ENCODE results near the gene CPN2.
A peak's percentile ranks its signal among the peaks of the same experiment; 100 is the strongest.

Gene CPN2

DNA sequence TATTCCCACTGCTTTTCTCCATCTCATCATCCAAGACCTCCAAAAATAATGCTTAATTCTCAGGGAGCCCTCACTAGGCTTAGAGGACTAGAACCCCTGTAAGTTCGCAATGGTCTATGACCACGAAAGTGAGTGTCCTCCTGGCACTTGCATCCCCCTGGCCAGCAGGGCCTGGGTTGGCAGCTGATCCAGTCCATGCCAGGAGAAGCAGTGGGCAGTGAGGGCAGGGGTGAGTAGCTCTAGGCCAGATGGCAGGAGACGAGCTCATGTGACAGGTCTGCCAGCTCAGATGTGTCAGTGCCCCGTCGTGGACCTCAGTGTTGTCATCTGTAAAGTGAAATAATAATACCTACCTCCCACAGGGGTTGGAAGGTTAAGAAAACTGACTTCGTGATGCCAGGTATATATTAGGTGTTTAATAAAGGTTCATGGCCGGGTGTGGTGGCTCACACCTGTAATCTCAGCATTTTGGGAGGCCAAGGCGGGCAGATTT lies 36.8 kb upstream of the CPN2 start:
- H3K27ac ChIP-seq: no peak overlapping the region
- no peak overlapping the region for H3K4me3 ChIP-seq (ENCODE audit: low read depth, low read length)
- no peaks in the 10 kb centered on the region for H3K9me3 ChIP-seq (ENCODE audit: severe bottlenecking)
- TF ChIP-seq, protein P1, sequence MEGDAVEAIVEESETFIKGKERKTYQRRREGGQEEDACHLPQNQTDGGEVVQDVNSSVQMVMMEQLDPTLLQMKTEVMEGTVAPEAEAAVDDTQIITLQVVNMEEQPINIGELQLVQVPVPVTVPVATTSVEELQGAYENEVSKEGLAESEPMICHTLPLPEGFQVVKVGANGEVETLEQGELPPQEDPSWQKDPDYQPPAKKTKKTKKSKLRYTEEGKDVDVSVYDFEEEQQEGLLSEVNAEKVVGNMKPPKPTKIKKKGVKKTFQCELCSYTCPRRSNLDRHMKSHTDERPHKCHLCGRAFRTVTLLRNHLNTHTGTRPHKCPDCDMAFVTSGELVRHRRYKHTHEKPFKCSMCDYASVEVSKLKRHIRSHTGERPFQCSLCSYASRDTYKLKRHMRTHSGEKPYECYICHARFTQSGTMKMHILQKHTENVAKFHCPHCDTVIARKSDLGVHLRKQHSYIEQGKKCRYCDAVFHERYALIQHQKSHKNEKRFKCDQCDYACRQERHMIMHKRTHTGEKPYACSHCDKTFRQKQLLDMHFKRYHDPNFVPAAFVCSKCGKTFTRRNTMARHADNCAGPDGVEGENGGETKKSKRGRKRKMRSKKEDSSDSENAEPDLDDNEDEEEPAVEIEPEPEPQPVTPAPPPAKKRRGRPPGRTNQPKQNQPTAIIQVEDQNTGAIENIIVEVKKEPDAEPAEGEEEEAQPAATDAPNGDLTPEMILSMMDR (IDR thresholded peaks at IDR 0.05; ENCODE audit: low read depth, low read length): no peak
- no peaks in the 10 kb centered on the region for H3K27me3 ChIP-seq (ENCODE audit: insufficient read depth, low read depth, severe bottlenecking)
- H3K36me3 ChIP-seq: no peaks in the 10 kb centered on the region
- no peak for DNase-seq

DNA sequence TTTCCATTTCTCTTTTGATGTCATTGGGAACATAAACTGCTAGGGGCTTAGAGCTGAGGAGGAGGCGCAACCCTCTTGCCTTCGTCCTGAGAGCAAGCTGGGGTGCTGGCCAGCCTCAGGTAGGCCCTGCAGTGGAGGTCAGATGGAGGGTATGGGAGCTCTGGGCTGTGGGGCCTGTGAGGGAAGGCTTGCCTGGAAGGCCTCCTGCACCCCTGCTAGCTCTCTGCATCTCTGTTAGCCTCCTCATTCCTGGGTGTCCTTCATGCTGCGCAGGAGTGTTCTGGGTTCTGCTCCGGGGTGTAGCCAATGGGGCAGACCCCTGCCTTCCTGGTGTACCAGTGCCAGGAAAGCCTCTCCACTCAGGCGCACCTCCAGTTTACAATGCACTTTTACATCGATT lies 36.1 kb upstream of the CPN2 start:
- no peaks in the 10 kb centered on the region for H3K9me3 ChIP-seq (ENCODE audit: severe bottlenecking)

DNA sequence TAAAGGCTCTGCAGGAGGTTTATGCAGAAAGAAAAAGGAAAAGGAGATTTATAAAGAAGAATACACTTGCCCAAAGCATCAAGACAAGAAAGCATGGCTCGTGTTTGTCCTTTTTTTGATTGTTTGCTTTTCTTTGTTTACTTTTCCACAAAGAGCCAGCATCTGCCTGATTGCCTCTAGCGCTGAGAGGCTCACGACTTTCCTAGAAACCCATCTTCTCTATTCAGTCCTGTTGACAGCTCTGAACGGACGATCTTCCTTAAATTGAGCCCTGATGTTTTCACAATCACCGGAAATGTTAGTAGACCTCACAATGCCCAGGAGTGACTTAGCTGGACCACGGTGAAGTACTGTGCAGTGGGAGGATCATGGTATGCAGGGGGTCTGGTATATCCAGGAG lies 35.5 kb upstream of the CPN2 start:
- Histone ChIP-seq H3K27ac (peak overlapping the region; percentile 73), H3K36me3 (no peaks in the 10 kb centered on the region), H3K27me3 (ENCODE audit: insufficient read depth, low read depth, severe bottlenecking) (no peaks in the 10 kb centered on the region), H3K9me3 (ENCODE audit: severe bottlenecking) (no peaks in the 10 kb centered on the region), H3K4me3 (ENCODE audit: low read depth, low read length) (peak overlapping the region; percentile 3; the same call in 1 of the 2 replicates)
- DNase-seq: no peak
- TF ChIP-seq, protein P1 (IDR thresholded peaks at IDR 0.05; ENCODE audit: low read depth, low read length): no peak

More for the DNA sequence above, 36.1 kb upstream of the CPN2 start:
- TF ChIP-seq, protein P1 (IDR thresholded peaks at IDR 0.05; ENCODE audit: low read depth, low read length): no peak
- DNase-seq: no peak
- Histone ChIP-seq H3K27ac (peak overlapping the region; percentile 73), H3K36me3 (no peaks in the 10 kb centered on the region), H3K4me3 (ENCODE audit: low read depth, low read length) (no peak overlapping the region), H3K27me3 (ENCODE audit: insufficient read depth, low read depth, severe bottlenecking) (no peaks in the 10 kb centered on the region)

DNA sequence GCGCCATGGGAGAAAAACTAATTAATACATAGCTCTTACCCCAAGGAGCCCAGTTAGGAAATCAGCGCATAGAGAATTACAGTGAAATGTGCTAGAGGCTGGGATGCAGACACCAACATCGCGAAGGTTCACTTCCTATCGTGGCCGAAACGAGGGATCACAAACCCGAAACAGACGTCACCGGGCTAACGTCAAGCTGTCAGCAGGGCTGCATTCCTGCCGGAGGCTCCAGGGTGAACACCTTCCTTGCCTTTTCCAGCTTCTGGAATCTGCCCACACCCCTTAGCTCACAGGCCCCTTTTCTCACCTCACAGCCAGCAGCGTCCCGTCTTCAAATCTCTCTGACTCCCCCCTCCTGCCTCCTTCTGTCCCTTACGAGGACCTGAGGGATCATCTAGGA lies 34.9 kb upstream of the CPN2 start:
- TF ChIP-seq, protein P1 (IDR thresholded peaks at IDR 0.05; ENCODE audit: low read depth, low read length): no peak
- DNase-seq: peak; percentile 67
- H3K36me3 ChIP-seq: no peaks in the 10 kb centered on the region
- no peaks in the 10 kb centered on the region for H3K9me3 ChIP-seq (ENCODE audit: severe bottlenecking)
- peak overlapping the region; percentile 42 for H3K4me3 ChIP-seq (ENCODE audit: low read depth, low read length)
- H3K27me3 ChIP-seq (ENCODE audit: insufficient read depth, low read depth, severe bottlenecking): no peaks in the 10 kb centered on the region
- H3K27ac ChIP-seq: peak overlapping the region; percentile 73

DNA sequence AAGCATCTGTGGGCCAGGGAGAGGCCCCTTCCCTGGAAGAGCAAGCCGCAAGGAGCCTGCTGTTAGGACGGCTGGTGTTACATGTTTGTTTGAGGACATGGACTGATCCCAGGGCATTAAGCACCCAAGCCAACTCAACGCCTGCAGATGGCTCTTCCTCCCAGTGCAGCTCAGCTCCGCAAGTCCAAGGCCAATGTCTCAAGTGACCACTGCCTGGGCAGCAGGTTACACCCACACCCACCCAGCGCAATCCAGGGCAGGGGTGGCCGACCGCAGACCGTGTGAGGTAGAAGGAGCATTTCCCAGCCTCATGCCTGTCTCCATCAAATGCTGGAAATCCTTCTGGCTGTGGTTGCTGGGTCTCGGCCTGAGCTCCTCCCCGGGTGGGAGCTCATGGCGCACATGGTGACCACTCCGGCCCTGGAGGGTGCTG lies 33.5 kb upstream of the CPN2 start:
- Histone ChIP-seq H3K9me3 (ENCODE audit: severe bottlenecking) (no peaks in the 10 kb centered on the region), H3K27ac (peak overlapping the region; percentile 73), H3K27me3 (ENCODE audit: insufficient read depth, low read depth, severe bottlenecking) (no peaks in the 10 kb centered on the region), H3K36me3 (no peaks in the 10 kb centered on the region), H3K4me3 (ENCODE audit: low read depth, low read length) (no peak overlapping the region)
- TF ChIP-seq, protein P1 (IDR thresholded peaks at IDR 0.05; ENCODE audit: low read depth, low read length): no peak
- peak; percentile 50 for DNase-seq

DNA sequence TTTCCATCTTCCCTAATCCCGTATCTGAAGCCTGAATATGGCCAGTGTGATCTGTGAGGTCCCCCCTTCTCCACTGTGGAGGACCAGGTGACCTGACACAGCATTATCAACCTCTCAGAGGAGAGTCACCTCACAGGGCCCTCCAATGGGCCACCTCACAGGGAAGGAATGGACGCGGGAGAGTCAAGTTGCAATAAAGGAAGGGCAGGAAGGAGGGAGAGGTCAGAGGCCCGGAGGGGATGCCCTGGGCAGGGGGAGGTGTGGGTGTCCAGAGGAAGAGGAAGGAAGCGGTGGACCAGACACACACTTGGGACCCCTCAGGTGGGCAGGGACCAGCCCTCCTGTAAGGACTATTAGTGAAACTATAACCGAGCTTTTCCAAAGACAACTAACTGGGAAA lies 33.0 kb upstream of the CPN2 start:
- peak overlapping the region; percentile 73 for H3K27ac ChIP-seq
- no peaks in the 10 kb centered on the region for H3K9me3 ChIP-seq (ENCODE audit: severe bottlenecking)
- H3K27me3 ChIP-seq (ENCODE audit: insufficient read depth, low read depth, severe bottlenecking): no peaks in the 10 kb centered on the region
- TF ChIP-seq, protein P1 (IDR thresholded peaks at IDR 0.05; ENCODE audit: low read depth, low read length): no peak
- H3K4me3 ChIP-seq (ENCODE audit: low read depth, low read length): no peak overlapping the region
- no peak for DNase-seq
- H3K36me3 ChIP-seq: no peaks in the 10 kb centered on the region

Data from WERI-Rb-1 (cell line).